ES-I3 (cell line): Measurements from ENCODE around the gene SDK2.
A peak's percentile ranks its signal among the peaks of the same experiment; 100 is the strongest.
"Not testable (repeated sequence)": the region's sequence is repeated elsewhere in the genome, so short reads cannot be mapped to it uniquely, and the experiment has no call there.

ENCODE experiments used
- H3K36me3 ChIP-seq: 2 replicates; pipeline ENCODE4 v1.6.1; 2013; ENCODE audit warnings: mild to moderate bottlenecking, low read length, control low read depth, moderate library complexity; ENCODE audit not compliant: insufficient read depth
- H3K4me1 ChIP-seq: 2 replicates; pipeline ENCODE4 v1.6.1; 2013; ENCODE audit warnings: mild to moderate bottlenecking, control low read depth, low read length; ENCODE audit not compliant: insufficient read depth
- H3K9ac ChIP-seq: 2 replicates; pipeline ENCODE4 v1.6.1; 2013; ENCODE audit warnings: low read depth, mild to moderate bottlenecking, low read length, moderate library complexity
- H3K9me3 ChIP-seq: 2 replicates; pipeline ENCODE4 v1.6.1; 2013; ENCODE audit warnings: mild to moderate bottlenecking, low read length, moderate library complexity; ENCODE audit not compliant: control insufficient read depth, insufficient read depth

Gene SDK2

GRCh38 chr17:73320601-73321264 lies 323.5 kb downstream of the SDK2 start:
- Histone ChIP-seq H3K9me3 (no peaks in the 10 kb centered on the region), H3K4me1 (peaks cover 39% of the 10 kb centered on the region), H3K36me3 (no peaks in the 10 kb centered on the region), H3K9ac (no peak overlapping the region)

- Histone ChIP-seq H3K4me1 (peaks cover 35% of the 10 kb centered on the region), H3K9me3 (no peaks in the 10 kb centered on the region), H3K9ac (no peak overlapping the region), H3K36me3 (no peaks in the 10 kb centered on the region)
These were observed 324.5 kb downstream of the SDK2 start for GRCh38 chr17:73319766-73320165.

- Histone ChIP-seq H3K4me1 (peaks cover 25% of the 10 kb centered on the region), H3K9me3 (no peaks in the 10 kb centered on the region), H3K36me3 (no peaks in the 10 kb centered on the region), H3K9ac (no peak overlapping the region)
These were observed 325.4 kb downstream of the SDK2 start for GRCh38 chr17:73318836-73319235.

- Histone ChIP-seq H3K4me1 (peaks cover 22% of the 10 kb centered on the region), H3K9ac (no peak overlapping the region)
These were observed 325.8 kb downstream of the SDK2 start for GRCh38 chr17:73318427-73318813.

GRCh38 chr17:73317513-73318426 lies 326.5 kb downstream of the SDK2 start:
- peaks cover 20% of the 10 kb centered on the region; the same call in 1 of the 2 replicates for H3K4me1 ChIP-seq
- H3K9ac ChIP-seq = no peak overlapping the region
- H3K9me3 ChIP-seq = no peaks in the 10 kb centered on the region
- no peaks in the 10 kb centered on the region for H3K36me3 ChIP-seq

More at GRCh38 chr17:73318427-73318813, 325.8 kb downstream of the SDK2 start:
- Histone ChIP-seq H3K9me3 (no peaks in the 10 kb centered on the region), H3K36me3 (no peaks in the 10 kb centered on the region)

GRCh38 chr17:73316919-73317505 lies 327.2 kb downstream of the SDK2 start:
- no peaks in the 10 kb centered on the region for H3K36me3 ChIP-seq
- H3K9me3 ChIP-seq = no peaks in the 10 kb centered on the region
- no peak overlapping the region for H3K9ac ChIP-seq
- peaks cover 18% of the 10 kb centered on the region; the same call in 1 of the 2 replicates for H3K4me1 ChIP-seq

GRCh38 chr17:73315471-73315870 lies 328.8 kb downstream of the SDK2 start:
- Histone ChIP-seq H3K9me3 (no peaks in the 10 kb centered on the region), H3K4me1 (peaks cover 18% of the 10 kb centered on the region; the same call in 1 of the 2 replicates), H3K36me3 (no peaks in the 10 kb centered on the region), H3K9ac (no peak overlapping the region)

GRCh38 chr17:73313526-73314127 lies 330.6 kb downstream of the SDK2 start:
- no peak overlapping the region for H3K9ac ChIP-seq
- no peaks in the 10 kb centered on the region for H3K9me3 ChIP-seq
- H3K4me1 ChIP-seq = peaks cover 28% of the 10 kb centered on the region
- H3K36me3 ChIP-seq = no peaks in the 10 kb centered on the region

GRCh38 chr17:73312887-73313286 lies 331.4 kb downstream of the SDK2 start:
- Histone ChIP-seq H3K4me1 (peaks cover 35% of the 10 kb centered on the region), H3K9ac (peak overlapping the region; percentile 81; the same call in 1 of the 2 replicates)
- H3K36me3 ChIP-seq, H3K9me3 ChIP-seq: not testable (repeated sequence)

- Histone ChIP-seq H3K4me1 (peaks cover 27% of the 10 kb centered on the region), H3K9ac (peak within 1 kb of the TSS; percentile 81), H3K36me3 (no peaks in the 10 kb centered on the region), H3K9me3 (no peaks in the 10 kb centered on the region)
These were observed 332.2 kb downstream of the SDK2 start, which contains the start of gene CDC42EP4 for GRCh38 chr17:73311781-73312641. Gene CDC42EP4 (minus strand): TSS chr17:73312001. CDS start chr17:73286500, 25,501 bp downstream.

- Histone ChIP-seq H3K9ac (peak overlapping the region; percentile 81), H3K36me3 (no peaks in the 10 kb centered on the region), H3K9me3 (no peaks in the 10 kb centered on the region), H3K4me1 (peaks cover 21% of the 10 kb centered on the region)
These were observed 332.8 kb downstream of the SDK2 start for GRCh38 chr17:73311428-73311780.

GRCh38 chr17:73309727-73310596 lies 334.3 kb downstream of the SDK2 start:
- Histone ChIP-seq H3K4me1 (peaks cover 30% of the 10 kb centered on the region), H3K9ac (peak overlapping the region; percentile 81), H3K36me3 (no peaks in the 10 kb centered on the region), H3K9me3 (no peaks in the 10 kb centered on the region)

- not testable (repeated sequence) for H3K9ac ChIP-seq, H3K9me3 ChIP-seq, H3K36me3 ChIP-seq
- H3K4me1 ChIP-seq = peaks cover 34% of the 10 kb centered on the region
These were observed 335.3 kb downstream of the SDK2 start for GRCh38 chr17:73308959-73309358.
